Frontal cortex (tissue), 4 donors: ENCODE results near the gene ZCWPW1. TPM values are rescaled to one million over a fixed set of nuclear protein-coding genes. Genes with fewer than 3 reads are reported as not detected.
A peak's percentile ranks its signal among the peaks of the same experiment; 100 is the strongest.

Experiments used
- DNase-seq, 2 donors: peaks; one replicate each; pipeline ENCODE4 v3.0.0; 2012; ENCODE audit warnings: low spot score in 2 of 2
- FAIRE-seq: peaks from 2 replicates; lab custom pipeline; 2012; peaks lifted over from hg19 to GRCh38; lab: Jason Lieb, UNC
- total RNA-seq: library from RNA; depleted of rRNA; stranded (reverse); fragments of >200 nt; gene quantifications from one replicate; pipeline ENCODE4 v1.2.3, GENCODE V29; 2014
- donor health status: control.
- donor health status: control.
- donor health status: control.

ZCWPW1 gene
- total RNA-seq, 1 donor from 2014 or later, result 2.0 TPM

- DNase-seq (peak in 1 of 2 donors; percentile 5), FAIRE-seq (no peak)
These were observed 5.2 kb upstream of the ZCWPW1 start for GRCh38 chr7:100433592-100434296.

- FAIRE-seq (no peak), DNase-seq (no peak)
These were observed 4.7 kb upstream of the ZCWPW1 start for GRCh38 chr7:100433276-100433591.

DNA sequence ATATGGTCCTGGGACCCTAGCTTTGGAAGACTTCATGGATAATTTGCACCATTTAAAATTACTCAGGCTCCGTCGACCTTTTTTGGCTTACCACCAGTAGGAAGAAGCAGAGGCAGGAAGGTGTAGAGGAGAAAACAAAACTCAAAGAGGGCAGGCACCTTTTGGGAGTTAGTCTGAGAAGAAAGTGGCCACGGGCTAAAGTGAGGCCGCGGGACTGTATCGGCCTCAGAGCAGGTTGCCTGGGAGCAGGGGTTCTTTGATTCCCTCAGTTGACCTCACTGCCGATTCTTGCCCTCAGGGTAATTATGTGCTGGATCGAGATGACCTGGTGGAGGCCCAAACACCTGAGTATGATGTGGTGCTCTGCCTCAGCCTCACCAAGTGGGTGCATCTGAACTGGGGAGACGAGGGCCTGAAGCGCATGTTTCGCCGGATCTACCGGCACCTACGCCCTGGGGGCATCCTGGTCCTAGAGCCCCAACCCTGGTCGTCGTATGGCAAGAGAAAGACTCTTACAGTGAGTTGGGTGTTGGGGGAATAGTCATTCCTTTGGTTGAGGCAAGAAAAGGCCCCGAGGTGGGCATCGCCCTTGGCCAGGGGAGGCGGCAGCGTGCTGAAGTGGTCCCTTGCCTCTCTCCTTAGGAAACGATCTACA, 4.2 kb upstream of the ZCWPW1 start:
- FAIRE-seq, result no peak

GRCh38 chr7:100432053-100432452, 3.5 kb upstream of the ZCWPW1 start:
- peak in 1 of 2 donors; percentile 6 for DNase-seq
- no peak for FAIRE-seq

More for the DNA sequence above, 4.2 kb upstream of the ZCWPW1 start:
- DNase-seq, result no peak

GRCh38 chr7:100431286-100431735, 2.8 kb upstream of the ZCWPW1 start:
- peak in 1 of 2 donors; percentile 6 for DNase-seq
- FAIRE-seq, result no peak

- peak in 1 of 2 donors; percentile 4 for DNase-seq
- FAIRE-seq, result no peak
These were observed 2.2 kb upstream of the ZCWPW1 start for GRCh38 chr7:100430493-100431285.

- DNase-seq (peak; percentile 90 to 94), FAIRE-seq (no peak)
These were observed 1.4 kb upstream of the ZCWPW1 start, which contains the start of gene MEPCE for GRCh38 chr7:100429637-100430492. MEPCE (plus strand) TSS chr7:100429831; CDS start chr7:100430019, 188 bp downstream.

- peak; percentile 94 to 96 for DNase-seq
- peak; percentile 6 for FAIRE-seq
These were observed 599 bp upstream of the ZCWPW1 start for GRCh38 chr7:100428967-100429636.

GRCh38 chr7:100427762-100428198, 723 bp downstream of the ZCWPW1 start:
- FAIRE-seq (no peak), DNase-seq (peak in 1 of 2 donors; percentile 1)

DNA sequence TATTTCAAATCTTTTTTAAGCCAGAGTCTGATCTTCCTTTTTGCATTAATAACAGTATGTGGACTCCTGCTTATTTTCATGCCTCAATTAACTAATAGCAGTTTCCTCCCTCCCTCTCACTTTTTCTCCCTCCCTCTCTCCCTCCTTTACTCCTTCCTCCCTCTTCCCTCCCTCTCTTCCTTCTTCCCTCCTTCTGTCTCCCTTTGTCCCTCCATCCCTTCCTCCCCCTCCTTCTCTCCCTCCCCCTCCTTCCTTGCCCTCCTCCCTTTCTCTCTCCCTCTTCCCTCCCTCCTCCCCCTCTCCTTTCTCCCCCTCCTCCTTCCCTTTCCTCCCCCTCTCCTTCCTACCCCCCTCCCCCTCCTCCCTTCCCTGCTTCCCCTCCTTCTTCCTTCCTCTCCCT, 2.0 kb downstream of the ZCWPW1 start:
- FAIRE-seq, result no peak
- no peak for DNase-seq

- FAIRE-seq (no peak), DNase-seq (no peak)
These were observed 3.2 kb downstream of the ZCWPW1 start for GRCh38 chr7:100425347-100425746.

- no peak for FAIRE-seq
- no peak for DNase-seq
These were observed 5.2 kb downstream of the ZCWPW1 start for GRCh38 chr7:100423315-100423714.

DNA sequence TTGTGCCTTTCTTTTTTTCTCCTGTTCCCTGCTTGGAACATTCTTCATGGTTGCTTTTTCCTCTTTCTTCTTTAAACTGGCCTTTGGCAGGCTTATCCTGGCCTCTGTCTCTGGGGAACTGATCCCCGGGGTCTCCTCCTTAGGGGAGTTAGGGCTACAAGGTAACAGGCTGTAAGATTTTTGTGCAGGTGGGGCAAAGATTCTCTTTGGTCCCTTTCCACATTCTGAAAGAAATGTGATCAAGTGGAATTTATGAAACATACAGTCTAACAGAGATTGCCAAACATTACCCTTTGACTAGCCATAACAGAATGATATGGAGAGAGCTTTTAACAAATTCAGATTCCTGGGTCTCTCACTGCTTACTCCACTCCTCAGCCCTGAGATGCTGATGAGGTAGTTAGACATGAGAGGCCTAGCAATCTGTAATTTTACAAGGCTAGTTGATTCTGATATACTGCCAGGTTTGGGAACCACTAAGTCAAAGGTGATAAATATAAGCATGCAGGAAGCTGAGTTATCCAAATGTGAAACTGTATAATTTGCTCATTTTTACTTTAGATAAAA, 8.8 kb downstream of the ZCWPW1 start:
- FAIRE-seq, result no peak

GRCh38 chr7:100418930-100419659, 9.4 kb downstream of the ZCWPW1 start:
- FAIRE-seq (no peak), DNase-seq (no peak)

More for the DNA sequence above, 8.8 kb downstream of the ZCWPW1 start:
- no peak for DNase-seq

GRCh38 chr7:100415448-100415847, 13.1 kb downstream of the ZCWPW1 start:
- DNase-seq, result no peak
- FAIRE-seq, result no peak

DNA sequence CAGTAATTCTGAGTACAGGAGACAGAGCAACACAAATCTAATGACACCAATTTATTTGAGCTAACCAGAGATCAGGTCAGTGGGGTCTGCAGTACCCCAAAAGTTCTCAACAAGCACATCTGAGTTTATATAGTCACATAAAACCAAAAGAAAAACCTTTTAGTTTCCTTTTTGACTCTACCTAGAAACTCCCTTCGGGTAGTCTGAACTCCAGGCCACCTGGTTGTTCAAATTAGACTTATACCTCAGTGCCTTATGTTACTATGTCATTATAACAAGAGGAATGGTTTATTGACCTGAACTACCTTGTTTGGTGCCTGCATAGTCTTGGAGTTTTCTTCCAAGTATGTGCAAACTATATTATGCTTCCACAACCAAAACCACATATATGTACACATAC, 14.6 kb downstream of the ZCWPW1 start:
- no peak for DNase-seq
- FAIRE-seq, result no peak

DNA sequence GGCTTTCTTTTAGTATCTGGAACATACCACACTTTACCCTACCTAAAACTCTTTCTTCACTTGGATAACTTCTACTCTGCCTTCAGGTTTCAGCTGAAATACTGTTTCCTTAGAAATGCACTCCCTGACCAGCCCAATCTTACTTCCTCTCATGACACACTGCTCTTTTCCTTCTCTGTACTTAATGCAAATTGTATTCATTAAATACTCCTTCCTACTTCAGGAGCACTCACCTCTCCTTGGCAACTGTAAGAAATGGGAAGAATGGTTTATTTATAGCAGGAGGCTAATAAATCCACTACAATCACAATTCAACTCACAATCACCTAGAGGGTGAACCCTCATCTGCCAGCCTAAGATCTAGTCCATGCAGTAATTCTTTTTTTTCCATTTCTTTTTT, 15.2 kb downstream of the ZCWPW1 start:
- DNase-seq (no peak), FAIRE-seq (no peak)

DNA sequence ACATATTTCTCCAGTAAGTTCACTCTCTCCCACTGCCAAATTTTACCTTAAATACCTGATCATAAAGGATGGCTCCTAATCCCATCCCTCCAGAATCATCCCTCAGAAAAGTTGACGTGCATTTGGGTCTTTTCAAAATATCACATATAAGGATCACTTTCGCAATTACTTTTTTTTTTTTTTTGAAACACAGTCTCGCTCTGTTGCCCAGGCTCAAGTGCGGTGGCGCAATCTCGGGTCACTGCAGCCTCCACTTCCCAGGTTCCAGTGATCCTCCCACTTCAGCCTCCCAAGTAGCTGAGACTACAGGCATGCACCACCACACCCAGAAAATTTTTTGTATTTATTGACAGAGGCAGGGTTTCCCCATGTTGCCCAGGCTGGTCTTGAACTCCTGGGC, 17.4 kb downstream of the ZCWPW1 start:
- DNase-seq (no peak), FAIRE-seq (no peak)
